ENCODE results near the gene ITGAD.
A peak's percentile ranks its signal among the peaks of the same experiment; 100 is the strongest.
"Not testable (repeated sequence)": the region's sequence is repeated elsewhere in the genome, so short reads cannot be mapped to it uniquely, and the experiment has no call there.

Gene ITGAD

DNA sequence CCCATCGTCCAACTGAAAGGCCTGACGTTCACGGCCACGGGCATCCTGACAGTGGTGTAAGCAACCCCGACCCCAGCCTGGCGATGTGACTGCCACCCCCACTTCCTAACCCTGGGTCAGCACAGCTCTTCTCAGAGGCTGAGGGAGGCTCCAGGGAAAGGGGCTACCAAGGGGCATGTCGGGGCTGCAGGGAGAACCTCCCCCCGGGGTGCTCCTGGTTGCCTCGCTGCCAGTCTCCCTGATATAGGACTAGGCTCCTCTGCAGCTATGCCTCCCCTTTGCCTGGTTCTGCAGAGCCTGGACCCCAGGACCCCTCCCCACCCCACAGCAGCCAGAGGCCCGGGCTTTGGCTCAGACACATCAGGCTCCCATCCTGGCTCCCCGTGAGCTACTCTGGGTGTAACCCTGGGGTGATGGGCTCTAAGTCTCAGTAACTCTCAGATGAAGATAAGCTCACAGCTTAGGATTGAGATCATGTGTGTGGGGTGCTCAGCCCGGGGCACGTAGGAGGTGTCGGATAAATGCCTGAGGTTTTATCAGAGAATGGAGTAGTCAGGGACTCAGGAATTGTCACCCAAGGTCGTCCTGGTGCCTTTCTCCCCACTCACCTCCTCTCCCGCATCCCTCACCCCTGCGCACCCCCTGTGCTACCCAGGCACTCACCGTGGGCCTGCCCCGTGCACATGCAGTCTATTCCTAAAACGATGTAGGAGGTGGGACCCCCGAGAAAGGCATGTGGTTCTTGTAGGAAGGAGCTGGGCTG is 10.6 kb downstream of the ITGAD start:
- DNase-seq (ENCODE audit: low read depth in 2 of 2, low spot score in 1 of 2) = no peak

DNA sequence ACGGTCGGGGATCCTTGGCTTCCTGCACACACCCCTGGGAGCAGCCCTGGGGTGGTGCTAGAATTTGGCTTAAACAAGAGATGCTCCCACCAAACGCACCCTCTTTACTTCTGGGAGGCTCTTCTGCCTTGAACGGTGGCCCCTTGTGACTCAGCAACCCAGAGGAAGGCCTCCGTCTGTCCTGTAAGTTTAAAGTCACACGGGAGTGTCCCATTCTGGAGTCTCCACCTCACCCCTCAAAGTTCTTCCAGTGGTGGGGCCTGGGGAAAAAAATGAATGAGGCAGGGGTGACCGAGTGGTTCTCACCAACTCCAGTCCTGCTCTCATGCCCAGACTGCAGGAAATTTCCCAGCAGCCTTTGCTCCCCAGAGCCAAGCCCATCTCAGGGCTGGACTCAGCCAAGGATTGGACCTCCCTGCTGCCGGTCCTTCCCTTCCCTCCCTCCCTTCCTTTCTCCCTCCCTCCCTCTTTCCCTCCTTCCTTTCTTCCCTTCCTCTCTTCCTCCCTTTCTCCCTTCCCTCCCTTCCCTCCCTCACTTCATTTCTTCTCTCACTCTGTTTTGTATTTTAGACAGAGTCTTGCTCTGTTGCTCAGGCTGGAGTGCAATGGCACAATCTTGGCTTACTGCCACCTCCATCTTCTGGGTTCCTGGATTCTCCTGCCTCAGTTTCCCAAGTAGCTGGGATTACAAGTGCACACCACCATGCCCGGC is 11.4 kb downstream of the ITGAD start:
- no peak for DNase-seq (ENCODE audit: low read depth in 2 of 2, low spot score in 1 of 2)

DNA sequence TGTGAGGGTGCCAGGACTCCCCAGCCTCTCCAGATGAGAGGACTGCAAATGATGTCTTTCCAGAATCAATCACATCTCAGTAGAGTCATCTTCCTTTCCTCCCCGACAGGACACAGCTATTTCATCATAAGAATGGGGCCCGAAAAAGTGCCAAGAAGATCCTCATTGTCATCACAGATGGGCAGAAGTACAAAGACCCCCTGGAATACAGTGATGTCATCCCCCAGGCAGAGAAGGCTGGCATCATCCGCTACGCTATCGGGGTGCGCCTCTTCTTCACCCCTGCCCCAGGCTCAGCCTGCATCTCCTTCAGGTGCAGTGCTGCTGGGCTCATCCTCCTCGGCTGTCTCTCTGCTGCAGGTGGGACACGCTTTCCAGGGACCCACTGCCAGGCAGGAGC is 14.3 kb downstream of the ITGAD start:
- no peak for DNase-seq (ENCODE audit: low read depth in 2 of 2, low spot score in 1 of 2)

DNA sequence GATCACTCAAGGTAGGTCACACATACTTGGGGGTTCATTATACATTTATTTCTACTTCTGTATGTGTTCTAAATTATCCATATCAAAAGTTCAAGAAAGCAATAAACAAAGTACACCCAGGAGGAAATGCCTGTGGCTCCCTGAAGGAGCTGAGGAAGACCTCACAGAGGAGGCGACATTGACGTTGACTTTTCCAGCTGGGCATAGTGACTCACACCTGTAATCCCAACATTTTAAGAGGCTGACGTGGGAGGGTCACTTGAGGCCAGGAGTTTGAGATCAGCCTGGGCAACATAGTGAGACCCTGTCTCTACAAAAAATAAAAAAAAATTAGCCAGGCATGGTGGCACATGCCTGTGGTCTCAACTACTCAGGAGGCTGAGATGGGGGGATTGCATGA is 16.3 kb downstream of the ITGAD start:
- no peak for DNase-seq (ENCODE audit: low read depth in 2 of 2, low spot score in 1 of 2)

DNA sequence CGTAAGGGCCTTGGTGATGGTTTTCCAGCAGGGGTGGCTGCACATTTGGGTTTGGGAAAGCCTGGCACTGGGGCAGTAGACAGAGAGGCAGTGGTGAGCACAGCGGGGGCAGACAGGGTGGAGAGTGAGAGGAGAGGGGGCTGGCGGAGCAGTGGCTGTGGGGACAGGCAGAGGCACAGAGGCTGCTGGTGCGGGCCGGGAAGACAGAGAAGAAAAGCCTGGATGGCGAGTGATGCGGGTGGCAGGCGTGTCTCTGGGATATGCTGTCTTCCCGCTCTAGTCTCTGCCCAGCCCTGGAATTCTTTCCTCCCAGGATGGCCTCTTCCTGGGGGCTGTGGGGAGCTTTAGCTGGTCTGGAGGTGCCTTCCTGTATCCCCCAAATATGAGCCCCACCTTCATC is 16.9 kb downstream of the ITGAD start:
- no peak for DNase-seq (ENCODE audit: low read depth in 2 of 2, low spot score in 1 of 2)

DNA sequence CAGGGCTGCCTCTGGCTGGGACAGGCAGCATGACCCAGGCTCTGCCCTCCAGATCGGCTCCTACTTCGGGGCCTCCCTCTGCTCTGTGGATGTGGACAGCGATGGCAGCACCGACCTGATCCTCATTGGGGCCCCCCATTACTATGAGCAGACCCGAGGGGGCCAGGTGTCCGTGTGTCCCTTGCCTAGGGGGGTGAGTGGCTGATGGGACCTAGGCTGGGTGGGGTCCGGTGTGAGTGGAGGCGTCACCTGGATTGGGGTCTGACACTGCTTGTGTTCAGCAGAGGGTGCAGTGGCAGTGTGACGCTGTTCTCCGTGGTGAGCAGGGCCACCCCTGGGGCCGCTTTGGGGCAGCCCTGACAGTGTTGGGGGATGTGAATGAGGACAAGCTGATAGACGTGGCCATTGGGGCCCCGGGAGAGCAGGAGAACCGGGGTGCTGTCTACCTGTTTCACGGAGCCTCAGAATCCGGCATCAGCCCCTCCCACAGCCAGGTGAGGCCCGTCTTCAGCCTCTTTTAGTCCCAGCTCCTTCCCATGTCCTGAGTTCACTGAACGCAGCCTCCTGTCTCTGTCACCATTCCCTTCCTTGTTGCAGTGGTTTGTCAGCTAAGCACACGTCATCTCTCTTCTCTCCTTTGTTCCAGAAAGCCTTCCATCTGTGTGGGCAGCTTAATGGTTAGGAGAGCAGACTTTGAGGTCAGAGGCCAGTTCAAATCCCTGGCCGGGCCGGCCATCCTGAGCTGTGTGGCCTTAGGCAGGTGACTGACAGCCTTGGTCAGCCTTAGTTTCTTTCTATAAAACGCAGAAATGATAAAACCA is 18.1 kb downstream of the ITGAD start:
- DNase-seq (ENCODE audit: low read depth in 2 of 2, low spot score in 1 of 2) = no peak

DNA sequence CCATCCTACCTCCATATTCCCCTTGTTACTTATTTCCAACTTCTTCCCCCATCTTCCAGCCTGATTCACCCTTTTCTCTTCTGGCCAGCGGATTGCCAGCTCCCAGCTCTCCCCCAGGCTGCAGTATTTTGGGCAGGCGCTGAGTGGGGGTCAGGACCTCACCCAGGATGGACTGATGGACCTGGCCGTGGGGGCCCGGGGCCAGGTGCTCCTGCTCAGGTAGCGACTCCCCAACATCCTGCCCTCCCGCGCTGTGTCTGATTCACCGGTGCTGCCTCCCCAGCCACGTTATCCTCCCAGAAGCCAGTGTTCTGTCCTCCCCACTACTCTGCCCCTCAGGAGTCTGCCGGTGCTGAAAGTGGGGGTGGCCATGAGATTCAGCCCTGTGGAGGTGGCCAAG is 19.6 kb downstream of the ITGAD start:
- no peak for DNase-seq (ENCODE audit: low read depth in 2 of 2, low spot score in 1 of 2)

DNA sequence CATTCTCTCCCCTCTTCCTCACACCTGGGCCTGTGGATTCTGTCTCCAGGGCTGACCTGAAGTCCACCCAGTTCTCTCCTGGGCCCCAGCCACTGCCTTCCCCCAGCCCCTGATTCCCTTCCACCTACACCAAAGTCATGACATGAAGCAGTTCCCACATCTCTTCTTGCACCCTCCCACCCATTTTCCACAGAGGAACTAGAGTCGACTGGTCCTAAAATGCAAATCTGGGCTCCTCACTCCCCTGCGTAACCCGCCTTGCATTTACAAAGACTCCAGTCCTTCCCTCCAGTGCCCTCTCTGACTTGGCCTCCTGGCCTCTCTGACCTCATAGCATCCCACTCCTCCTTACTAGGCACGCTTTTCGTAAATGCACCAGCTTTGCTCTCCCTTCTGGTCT is 20.2 kb downstream of the ITGAD start:
- no peak for DNase-seq (ENCODE audit: low read depth in 2 of 2, low spot score in 1 of 2)

DNA sequence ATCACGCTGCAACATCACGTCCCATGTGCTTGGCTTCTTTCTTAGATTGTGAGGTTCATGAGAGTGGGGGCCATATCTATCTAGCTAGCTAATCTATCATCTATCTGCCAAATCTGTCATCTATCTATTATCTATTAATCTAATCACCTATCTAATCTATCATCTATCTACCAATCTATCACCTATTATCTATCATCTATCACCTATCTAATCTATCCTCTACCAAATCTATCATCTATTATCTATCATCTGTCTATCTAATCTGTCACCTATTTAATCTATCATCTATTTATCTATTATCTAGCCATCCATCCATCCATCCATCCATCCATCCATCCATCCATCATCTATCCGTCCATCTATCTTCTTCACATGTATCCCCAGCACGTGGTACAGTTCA is 20.8 kb downstream of the ITGAD start:
- no peak for DNase-seq (ENCODE audit: low read depth in 2 of 2, low spot score in 1 of 2)

DNA sequence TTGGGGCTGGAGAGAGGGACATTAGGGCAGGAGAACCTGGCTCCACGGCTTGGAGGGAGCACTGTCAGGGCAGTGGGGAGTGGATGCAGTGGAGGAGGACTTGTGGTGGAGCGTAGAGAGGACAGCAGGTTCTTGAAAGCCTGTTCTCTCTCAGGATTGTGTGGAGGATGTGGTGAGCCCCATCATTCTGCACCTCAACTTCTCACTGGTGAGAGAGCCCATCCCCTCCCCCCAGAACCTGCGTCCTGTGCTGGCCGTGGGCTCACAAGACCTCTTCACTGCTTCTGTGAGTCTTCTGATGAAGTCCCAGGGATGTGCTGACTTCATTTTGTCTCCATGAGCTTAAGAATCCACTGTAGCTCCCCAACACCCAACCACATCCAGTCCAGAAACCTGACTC is 21.6 kb downstream of the ITGAD start:
- DNase-seq (ENCODE audit: low read depth in 2 of 2, low spot score in 1 of 2) = no peak

DNA sequence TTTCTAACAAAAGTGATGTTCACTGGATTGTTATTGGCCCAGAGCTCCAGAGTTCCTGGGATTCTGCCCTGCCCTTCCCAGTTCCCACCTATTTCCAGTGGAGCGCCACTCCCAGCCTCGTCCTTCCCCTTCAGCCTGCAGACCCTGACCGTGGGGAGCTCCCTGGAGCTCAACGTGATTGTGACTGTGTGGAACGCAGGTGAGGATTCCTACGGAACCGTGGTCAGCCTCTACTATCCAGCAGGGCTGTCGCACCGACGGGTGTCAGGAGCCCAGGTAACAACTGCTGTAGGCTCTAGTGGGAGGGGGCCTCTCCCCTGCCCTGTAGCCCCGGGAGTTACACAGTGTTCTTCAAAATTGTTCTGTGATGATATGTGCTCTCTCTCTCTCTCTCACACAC is 23.2 kb downstream of the ITGAD start:
- DNase-seq (ENCODE audit: low read depth in 2 of 2, low spot score in 1 of 2) = no peak

DNA sequence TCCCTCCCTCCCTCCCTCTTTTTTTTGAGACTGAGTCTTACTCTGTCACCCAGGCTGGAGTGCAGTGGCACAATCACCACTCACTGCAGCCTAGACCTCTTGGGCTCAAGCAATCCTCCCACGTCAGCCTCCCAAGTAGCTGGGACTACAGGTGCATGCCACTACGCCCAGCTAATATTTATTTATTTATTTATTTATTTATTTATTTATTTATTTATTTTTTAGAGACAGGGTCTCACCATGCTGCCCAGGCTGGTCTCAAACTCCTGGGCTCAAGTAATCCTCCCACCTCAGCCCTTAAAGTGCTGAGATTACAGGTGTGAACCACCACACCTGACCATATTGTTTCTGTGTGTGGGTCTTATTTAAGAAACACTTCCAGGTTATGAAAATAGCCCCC is 23.9 kb downstream of the ITGAD start:
- DNase-seq (ENCODE audit: low read depth in 2 of 2, low spot score in 1 of 2) = not testable (repeated sequence)

DNA sequence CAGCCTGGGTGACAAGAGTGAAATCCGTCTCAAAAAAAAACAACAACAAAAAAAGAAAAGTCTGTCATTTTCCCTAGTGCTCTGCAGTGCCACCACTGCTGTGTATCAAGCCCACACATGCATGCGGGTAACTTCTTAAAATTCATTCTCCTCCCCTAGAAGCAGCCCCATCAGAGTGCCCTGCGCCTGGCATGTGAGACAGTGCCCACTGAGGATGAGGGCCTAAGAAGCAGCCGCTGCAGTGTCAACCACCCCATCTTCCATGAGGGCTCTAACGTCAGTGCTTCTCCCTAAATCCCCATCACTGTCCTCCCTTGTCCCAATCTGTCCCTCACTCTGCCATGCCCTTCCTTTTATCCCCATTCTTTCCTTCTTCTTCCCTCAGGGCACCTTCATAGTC is 24.8 kb downstream of the ITGAD start:
- no peak for DNase-seq (ENCODE audit: low read depth in 2 of 2, low spot score in 1 of 2)

DNA sequence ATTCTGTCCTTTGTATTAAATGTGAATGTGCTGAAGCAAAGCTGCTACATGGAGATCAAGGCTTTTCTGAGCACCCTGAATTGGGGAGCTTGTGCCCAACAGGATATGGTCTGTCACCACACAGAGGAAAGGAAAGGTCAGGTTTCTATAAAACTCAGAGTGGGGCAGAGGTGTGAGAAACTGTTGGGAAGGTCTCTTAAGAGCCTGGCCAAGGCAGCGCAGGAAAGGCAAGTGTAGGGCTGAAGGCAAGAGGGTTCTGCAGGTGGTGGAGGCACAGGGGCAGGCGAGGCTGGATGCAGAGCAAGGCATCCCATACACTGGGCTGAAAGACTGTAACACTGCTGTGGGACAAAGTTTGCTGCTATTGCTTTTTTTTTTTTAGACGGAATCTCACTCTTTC is 26.9 kb downstream of the ITGAD start:
- no peak for DNase-seq (ENCODE audit: low read depth in 2 of 2, low spot score in 1 of 2)

DNA sequence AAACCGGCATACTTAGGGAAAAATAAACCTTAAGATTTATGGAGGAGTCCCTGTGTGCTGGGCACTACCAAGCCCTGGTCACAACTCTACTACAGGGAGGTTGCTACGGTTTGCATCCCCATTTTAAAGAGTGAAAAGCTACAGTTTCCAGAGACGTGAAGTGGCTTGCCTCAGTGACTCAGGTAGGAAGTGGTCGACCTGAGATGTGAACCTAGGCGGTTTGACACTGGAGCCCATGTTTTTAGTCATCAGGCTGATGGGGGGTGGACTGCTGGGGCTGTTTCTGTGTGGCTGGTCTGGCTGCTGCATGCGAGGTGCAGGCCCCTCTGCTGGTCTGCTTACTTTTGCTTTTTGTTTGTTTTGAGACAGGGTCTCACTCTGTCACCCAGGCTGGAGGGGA is 28.5 kb downstream of the ITGAD start:
- DNase-seq (ENCODE audit: low read depth in 2 of 2, low spot score in 1 of 2) = peak in 1 of 2 donors; percentile 23

DNA sequence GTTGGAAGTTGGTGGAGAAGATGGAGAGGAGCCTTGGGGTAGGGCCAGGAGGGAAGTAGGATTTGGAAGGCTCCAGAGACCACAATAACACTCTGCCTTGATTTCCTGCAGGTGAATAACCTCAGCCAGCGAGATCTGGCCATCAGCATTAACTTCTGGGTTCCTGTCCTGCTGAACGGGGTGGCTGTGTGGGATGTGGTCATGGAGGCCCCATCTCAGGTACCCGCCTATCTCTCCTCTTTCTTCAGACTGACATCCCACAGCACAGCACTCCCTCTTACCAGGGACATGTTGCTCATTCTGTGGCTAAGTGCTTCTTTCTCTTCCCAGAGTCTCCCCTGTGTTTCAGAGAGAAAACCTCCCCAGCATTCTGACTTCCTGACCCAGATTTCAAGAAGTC is 30.1 kb downstream of the ITGAD start:
- DNase-seq (ENCODE audit: low read depth in 2 of 2, low spot score in 1 of 2) = no peak

DNA sequence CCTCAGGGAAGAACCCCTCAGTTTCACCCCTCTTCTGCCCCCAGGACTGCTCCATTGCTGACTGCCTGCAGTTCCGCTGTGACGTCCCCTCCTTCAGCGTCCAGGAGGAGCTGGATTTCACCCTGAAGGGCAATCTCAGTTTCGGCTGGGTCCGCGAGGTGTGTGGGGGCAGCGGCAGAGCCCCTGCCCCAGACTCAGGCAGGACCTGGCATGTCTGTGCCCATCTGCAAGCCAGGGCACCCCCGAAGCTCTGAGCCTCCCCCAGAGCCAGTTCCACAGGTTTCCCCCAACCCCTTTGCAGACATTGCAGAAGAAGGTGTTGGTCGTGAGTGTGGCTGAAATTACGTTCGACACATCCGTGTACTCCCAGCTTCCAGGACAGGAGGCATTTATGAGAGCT is 30.7 kb downstream of the ITGAD start:
- no peak for DNase-seq (ENCODE audit: low read depth in 2 of 2, low spot score in 1 of 2)

DNA sequence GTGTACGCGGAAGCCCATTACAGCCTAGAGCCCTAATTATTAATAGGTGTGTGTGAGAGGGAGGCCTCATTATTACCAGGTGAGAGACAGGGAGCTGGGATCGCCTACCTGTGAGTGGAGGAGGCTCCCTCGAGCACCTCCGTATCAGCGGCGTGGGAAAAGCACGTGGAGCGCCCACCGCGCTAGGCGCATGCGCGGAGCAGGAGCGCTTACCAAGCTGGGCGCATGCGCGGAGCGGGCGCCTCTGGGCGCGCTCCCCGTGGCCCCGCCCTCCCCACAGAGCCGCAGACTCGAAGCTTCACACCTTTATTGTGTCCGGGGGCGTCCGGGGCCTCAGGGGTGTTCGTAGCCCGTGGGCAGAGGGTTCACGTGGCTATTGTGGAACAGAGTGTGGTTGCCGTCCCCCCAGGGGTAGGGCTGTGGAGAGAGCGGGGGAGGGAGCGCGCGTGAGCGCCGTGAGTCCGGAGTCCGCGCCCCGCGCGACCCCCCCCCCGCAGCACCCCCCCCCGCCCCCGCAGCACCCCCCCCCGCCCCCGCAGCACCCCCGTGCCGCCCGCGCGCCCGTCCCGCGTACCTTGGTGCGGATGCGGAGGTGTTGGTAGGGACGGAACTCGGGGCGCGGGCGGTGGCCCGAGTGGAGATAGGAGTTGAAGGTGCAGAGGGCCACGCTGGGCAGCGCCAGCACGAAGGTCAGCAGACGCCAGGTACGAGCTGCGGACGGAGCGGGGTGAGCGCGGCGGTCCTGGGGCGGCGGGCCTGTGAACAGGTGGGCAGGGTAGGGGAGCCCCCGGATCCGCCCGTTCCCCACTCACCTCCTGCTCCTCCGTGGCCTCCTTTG is 34.5 kb downstream of the ITGAD start:
- peak; percentile 36 to 52 for DNase-seq (ENCODE audit: low read depth in 2 of 2, low spot score in 1 of 2)

DNA sequence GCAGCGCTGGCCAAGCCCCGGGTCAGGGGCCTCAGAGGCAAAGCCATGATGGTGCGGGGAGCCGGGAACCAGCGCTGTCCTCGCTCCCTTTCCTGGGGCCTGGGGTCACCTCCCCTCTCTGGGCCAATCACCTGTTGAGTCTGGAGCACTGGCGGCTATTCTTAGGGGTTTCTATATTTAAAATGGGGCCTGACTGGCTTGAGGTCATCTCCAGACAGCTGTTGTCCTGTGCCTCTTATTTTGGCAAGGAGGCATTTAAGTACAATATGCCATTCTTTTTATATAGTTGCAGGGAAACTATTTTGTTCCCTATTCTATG is 35.1 kb downstream of the ITGAD start, which contains the start of gene COX6A2:
TSS of gene COX6A2 (minus strand) at position 82 of the 319 bp plus-strand sequence. CDS start at position 47, 35 bp downstream.
- no peak for DNase-seq (ENCODE audit: low read depth in 2 of 2, low spot score in 1 of 2)

DNA sequence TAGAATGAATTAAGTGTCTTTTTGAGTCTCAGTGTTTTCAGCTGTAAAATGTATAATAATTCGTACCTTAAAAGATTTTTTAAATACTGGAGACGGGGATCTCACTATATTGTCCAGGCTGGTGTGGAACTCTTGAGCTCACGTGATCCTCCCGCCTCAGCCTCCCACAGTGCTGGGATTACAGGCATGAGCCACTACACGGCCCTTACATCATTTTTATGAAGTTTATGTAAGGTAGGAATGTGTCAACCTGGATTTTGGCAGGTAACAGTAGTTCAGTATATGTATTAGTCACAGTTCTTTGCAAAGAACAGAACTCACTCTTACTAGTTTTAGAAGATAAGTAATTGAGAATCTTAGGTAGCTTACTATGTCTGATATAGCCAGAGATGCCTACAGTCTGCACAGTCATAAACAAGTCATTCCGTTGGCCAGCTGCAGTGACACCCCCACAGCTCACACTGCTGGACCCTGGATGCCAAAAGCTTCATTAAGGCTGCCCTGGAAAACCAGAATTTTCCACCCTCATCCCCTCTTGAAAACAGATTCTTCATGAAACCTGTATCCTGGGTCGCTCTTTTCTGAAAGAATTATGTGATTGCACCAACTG is 35.6 kb downstream of the ITGAD start:
- DNase-seq (ENCODE audit: low read depth in 2 of 2, low spot score in 1 of 2) = no peak

DNA sequence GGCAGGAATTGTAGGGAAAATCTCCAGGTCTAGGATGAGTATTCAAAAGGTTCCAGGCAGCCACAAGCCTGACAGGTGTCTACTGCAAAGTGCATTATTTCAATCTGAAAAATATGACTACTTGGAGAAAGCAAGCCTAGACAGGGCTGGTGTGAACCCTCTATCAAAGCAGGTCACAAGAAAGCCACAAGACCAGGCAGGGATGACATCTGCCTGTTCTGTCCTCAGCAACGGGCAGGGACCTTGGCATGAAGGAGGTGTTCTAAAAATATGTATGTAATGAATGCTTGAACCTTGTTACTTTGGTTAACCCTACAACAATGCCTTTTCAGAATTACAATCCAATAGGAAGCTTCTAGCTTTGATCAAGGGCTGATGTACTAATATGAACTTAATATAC is 36.2 kb downstream of the ITGAD start:
- no peak for DNase-seq (ENCODE audit: low read depth in 2 of 2, low spot score in 1 of 2)
